T-helper 2 cell treated with Interferon-gamma antibody and Interleukin-4, amounts not matched to agents 5 μg/mL and 100 μg/mL, for 36 hours (primary cell): ENCODE data around the gene F9.
"Not testable (repeated sequence)": the region's sequence is repeated elsewhere in the genome, so short reads cannot be mapped to it uniquely, and the experiment has no call there.

ENCODE experiments used
- DNase-seq: peaks from one replicate; pipeline ENCODE4 v3.0.0; 2021; ENCODE audit warnings: low spot score
- H3K27ac Mint-ChIP-seq: one replicate; pipeline ENCODE4 v1.8.0; 2021; ENCODE audit warnings: mild to moderate bottlenecking, mixed read lengths
- H3K27me3 Mint-ChIP-seq: one replicate; pipeline ENCODE4 v1.8.0; 2021; ENCODE audit warnings: low read depth, mixed read lengths
- H3K36me3 Mint-ChIP-seq: one replicate; pipeline ENCODE4 v1.8.0; 2021; ENCODE audit warnings: low read depth, mixed read lengths
- H3K4me1 Mint-ChIP-seq: one replicate; pipeline ENCODE4 v1.8.0; 2021; ENCODE audit warnings: low read depth, mixed read lengths
- H3K4me3 Mint-ChIP-seq: one replicate; pipeline ENCODE4 v1.8.0; 2022; ENCODE audit warnings: mild to moderate bottlenecking, moderate library complexity, mixed read lengths
- H3K9me3 Mint-ChIP-seq: one replicate; pipeline ENCODE4 v1.8.0; 2021; ENCODE audit warnings: mixed read lengths

The F9 gene

GRCh38 chrX:139530550-139530949 is at the start of gene F9:
Gene F9 (plus strand): TSS chrX:139530739. CDS start chrX:139530765, 26 bp downstream.
- H3K4me3 Mint-ChIP-seq = no peak within 1 kb of the TSS

GRCh38 chrX:139483699-139484098 is 46.8 kb upstream of the F9 start:
- Mint-ChIP-seq H3K36me3 (no peaks in the 10 kb centered on the region), H3K4me1 (no peaks in the 10 kb centered on the region), H3K27ac (no peak overlapping the region), H3K4me3 (no peak overlapping the region), H3K9me3 (no peaks in the 10 kb centered on the region), H3K27me3 (no peaks in the 10 kb centered on the region)
- DNase-seq = no peak

More at GRCh38 chrX:139530550-139530949, at the start of gene F9:
- no peaks in the 10 kb centered on the region for H3K36me3 Mint-ChIP-seq
- no peak for DNase-seq
- H3K4me1 Mint-ChIP-seq = no peaks in the 10 kb centered on the region
- H3K9me3 Mint-ChIP-seq = no peaks in the 10 kb centered on the region
- H3K27ac Mint-ChIP-seq = no peak within 1 kb of the TSS
- no peaks in the 10 kb centered on the region for H3K27me3 Mint-ChIP-seq

GRCh38 chrX:139484591-139484990 is 45.9 kb upstream of the F9 start:
- Mint-ChIP-seq H3K9me3 (no peaks in the 10 kb centered on the region), H3K4me3 (no peak overlapping the region), H3K36me3 (no peaks in the 10 kb centered on the region), H3K4me1 (no peaks in the 10 kb centered on the region), H3K27me3 (no peaks in the 10 kb centered on the region), H3K27ac (no peak overlapping the region)
- no peak for DNase-seq

GRCh38 chrX:139495324-139495723 is 35.2 kb upstream of the F9 start:
- Mint-ChIP-seq H3K36me3 (no peaks in the 10 kb centered on the region), H3K9me3 (no peaks in the 10 kb centered on the region), H3K4me1 (no peaks in the 10 kb centered on the region), H3K4me3 (no peak overlapping the region), H3K27ac (no peak overlapping the region), H3K27me3 (no peaks in the 10 kb centered on the region)
- DNase-seq = no peak

GRCh38 chrX:139506333-139506732 is 24.2 kb upstream of the F9 start:
- Mint-ChIP-seq H3K9me3 (no peaks in the 10 kb centered on the region), H3K4me3 (no peak overlapping the region), H3K27me3 (no peaks in the 10 kb centered on the region), H3K36me3 (no peaks in the 10 kb centered on the region), H3K4me1 (no peaks in the 10 kb centered on the region), H3K27ac (no peak overlapping the region)
- no peak for DNase-seq

- Mint-ChIP-seq H3K4me3 (no peak overlapping the region), H3K36me3 (no peaks in the 10 kb centered on the region), H3K27me3 (no peaks in the 10 kb centered on the region), H3K9me3 (no peaks in the 10 kb centered on the region), H3K27ac (no peak overlapping the region), H3K4me1 (no peaks in the 10 kb centered on the region)
- DNase-seq = no peak
Observed at GRCh38 chrX:139508099-139508498, 22.4 kb upstream of the F9 start.

- H3K27me3 Mint-ChIP-seq = no peaks in the 10 kb centered on the region
- no peak for DNase-seq
- H3K9me3 Mint-ChIP-seq = no peaks in the 10 kb centered on the region
- H3K4me3 Mint-ChIP-seq = no peak overlapping the region
- no peaks in the 10 kb centered on the region for H3K36me3 Mint-ChIP-seq
- H3K4me1 Mint-ChIP-seq = no peaks in the 10 kb centered on the region
- H3K27ac Mint-ChIP-seq = no peak overlapping the region
Observed at GRCh38 chrX:139518475-139518874, 12.1 kb upstream of the F9 start.

GRCh38 chrX:139528829-139529228 is 1.7 kb upstream of the F9 start:
- not testable (repeated sequence) for DNase-seq, H3K27ac Mint-ChIP-seq, H3K27me3 Mint-ChIP-seq, H3K4me1 Mint-ChIP-seq, H3K9me3 Mint-ChIP-seq, H3K4me3 Mint-ChIP-seq, H3K36me3 Mint-ChIP-seq

- no peak overlapping the region for H3K4me3 Mint-ChIP-seq
- no peaks in the 10 kb centered on the region for H3K36me3 Mint-ChIP-seq
- H3K27me3 Mint-ChIP-seq = no peaks in the 10 kb centered on the region
Observed at GRCh38 chrX:139532834-139533233, 2.3 kb downstream of the F9 start.

GRCh38 chrX:139533444-139533843 is 2.9 kb downstream of the F9 start:
- H3K9me3 Mint-ChIP-seq = no peaks in the 10 kb centered on the region
- H3K4me1 Mint-ChIP-seq = no peaks in the 10 kb centered on the region
- no peak overlapping the region for H3K4me3 Mint-ChIP-seq
- H3K27me3 Mint-ChIP-seq = no peaks in the 10 kb centered on the region
- DNase-seq = no peak
- no peaks in the 10 kb centered on the region for H3K36me3 Mint-ChIP-seq
- H3K27ac Mint-ChIP-seq = no peak overlapping the region

More at GRCh38 chrX:139532834-139533233, 2.3 kb downstream of the F9 start:
- H3K4me1 Mint-ChIP-seq = no peaks in the 10 kb centered on the region
- no peaks in the 10 kb centered on the region for H3K9me3 Mint-ChIP-seq
- no peak overlapping the region for H3K27ac Mint-ChIP-seq
- no peak for DNase-seq

GRCh38 chrX:139538907-139539790 is 8.6 kb downstream of the F9 start:
- no peak overlapping the region for H3K27ac Mint-ChIP-seq

GRCh38 chrX:139542652-139543051 is 12.1 kb downstream of the F9 start:
- H3K27ac Mint-ChIP-seq = no peak overlapping the region
- H3K9me3 Mint-ChIP-seq = no peaks in the 10 kb centered on the region
- no peak for DNase-seq
- no peaks in the 10 kb centered on the region for H3K36me3 Mint-ChIP-seq
- no peak overlapping the region for H3K4me3 Mint-ChIP-seq
- H3K27me3 Mint-ChIP-seq = no peaks in the 10 kb centered on the region
- no peaks in the 10 kb centered on the region for H3K4me1 Mint-ChIP-seq

More at GRCh38 chrX:139538907-139539790, 8.6 kb downstream of the F9 start:
- no peaks in the 10 kb centered on the region for H3K9me3 Mint-ChIP-seq
- H3K4me3 Mint-ChIP-seq = no peak overlapping the region
- no peak for DNase-seq
- no peaks in the 10 kb centered on the region for H3K4me1 Mint-ChIP-seq
- no peaks in the 10 kb centered on the region for H3K27me3 Mint-ChIP-seq
- H3K36me3 Mint-ChIP-seq = no peaks in the 10 kb centered on the region

- H3K27me3 Mint-ChIP-seq = no peaks in the 10 kb centered on the region
- no peak for DNase-seq
Observed at GRCh38 chrX:139543920-139544319, 13.4 kb downstream of the F9 start.

GRCh38 chrX:139544591-139544990 is 14.1 kb downstream of the F9 start:
- no peak overlapping the region for H3K27ac Mint-ChIP-seq
- H3K4me3 Mint-ChIP-seq = no peak overlapping the region
- H3K9me3 Mint-ChIP-seq = no peaks in the 10 kb centered on the region
- no peaks in the 10 kb centered on the region for H3K27me3 Mint-ChIP-seq
- H3K4me1 Mint-ChIP-seq = no peaks in the 10 kb centered on the region
- no peak for DNase-seq
- no peaks in the 10 kb centered on the region for H3K36me3 Mint-ChIP-seq

More at GRCh38 chrX:139543920-139544319, 13.4 kb downstream of the F9 start:
- no peaks in the 10 kb centered on the region for H3K9me3 Mint-ChIP-seq
- no peak overlapping the region for H3K27ac Mint-ChIP-seq
- no peak overlapping the region for H3K4me3 Mint-ChIP-seq
- H3K36me3 Mint-ChIP-seq = no peaks in the 10 kb centered on the region
- H3K4me1 Mint-ChIP-seq = no peaks in the 10 kb centered on the region

GRCh38 chrX:139554376-139554775 is 23.8 kb downstream of the F9 start:
- H3K27me3 Mint-ChIP-seq = no peaks in the 10 kb centered on the region
- no peaks in the 10 kb centered on the region for H3K9me3 Mint-ChIP-seq
- H3K36me3 Mint-ChIP-seq = no peaks in the 10 kb centered on the region
- no peak overlapping the region for H3K27ac Mint-ChIP-seq
- no peak overlapping the region for H3K4me3 Mint-ChIP-seq
- peaks cover 7% of the 10 kb centered on the region for H3K4me1 Mint-ChIP-seq
- DNase-seq = no peak
